ENCODE results near the gene MLXIP. TPM values are rescaled to one million over a fixed set of nuclear protein-coding genes. Genes with fewer than 3 reads are reported as not detected.
"Not testable (repeated sequence)": the region's sequence is repeated elsewhere in the genome, so short reads cannot be mapped to it uniquely, and the experiment has no call there.

MLXIP gene, protein sequence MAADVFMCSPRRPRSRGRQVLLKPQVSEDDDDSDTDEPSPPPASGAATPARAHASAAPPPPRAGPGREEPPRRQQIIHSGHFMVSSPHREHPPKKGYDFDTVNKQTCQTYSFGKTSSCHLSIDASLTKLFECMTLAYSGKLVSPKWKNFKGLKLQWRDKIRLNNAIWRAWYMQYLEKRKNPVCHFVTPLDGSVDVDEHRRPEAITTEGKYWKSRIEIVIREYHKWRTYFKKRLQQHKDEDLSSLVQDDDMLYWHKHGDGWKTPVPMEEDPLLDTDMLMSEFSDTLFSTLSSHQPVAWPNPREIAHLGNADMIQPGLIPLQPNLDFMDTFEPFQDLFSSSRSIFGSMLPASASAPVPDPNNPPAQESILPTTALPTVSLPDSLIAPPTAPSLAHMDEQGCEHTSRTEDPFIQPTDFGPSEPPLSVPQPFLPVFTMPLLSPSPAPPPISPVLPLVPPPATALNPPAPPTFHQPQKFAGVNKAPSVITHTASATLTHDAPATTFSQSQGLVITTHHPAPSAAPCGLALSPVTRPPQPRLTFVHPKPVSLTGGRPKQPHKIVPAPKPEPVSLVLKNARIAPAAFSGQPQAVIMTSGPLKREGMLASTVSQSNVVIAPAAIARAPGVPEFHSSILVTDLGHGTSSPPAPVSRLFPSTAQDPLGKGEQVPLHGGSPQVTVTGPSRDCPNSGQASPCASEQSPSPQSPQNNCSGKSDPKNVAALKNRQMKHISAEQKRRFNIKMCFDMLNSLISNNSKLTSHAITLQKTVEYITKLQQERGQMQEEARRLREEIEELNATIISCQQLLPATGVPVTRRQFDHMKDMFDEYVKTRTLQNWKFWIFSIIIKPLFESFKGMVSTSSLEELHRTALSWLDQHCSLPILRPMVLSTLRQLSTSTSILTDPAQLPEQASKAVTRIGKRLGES
- polyA plus RNA-seq (ENCODE audit: insufficient read length in 12 of 12), result 100 to 1,000 TPM in 1 of 12 donors, 10 to 100 TPM in 11; 19.4 to 228 (median 32.2) TPM
- long read RNA-seq, donor 1, full-length matches to known transcripts, result 1 of 23 reads
- long read RNA-seq, donor 1, partial matches to known transcripts, result 22 of 23 reads
- long read RNA-seq, donor 1, other reads (novel, unspliced or antisense), result 0 of 23 reads
- long read RNA-seq, donor 2, result 0 reads
- long read RNA-seq, donor 3, partial matches to known transcripts, result 5 of 6 reads
- long read RNA-seq, donor 3, other reads (novel, unspliced or antisense), result 0 of 6 reads
- long read RNA-seq, donor 4, result 0 reads
- long read RNA-seq, donor 5, full-length matches to known transcripts, result 4 of 4 reads
- long read RNA-seq, donor 5, partial matches to known transcripts, result 0 of 4 reads
- long read RNA-seq, donor 5, other reads (novel, unspliced or antisense), result 0 of 4 reads
- long read RNA-seq, donor 6, full-length matches to known transcripts, result 4 of 4 reads
- long read RNA-seq, donor 6, partial matches to known transcripts, result 0 of 4 reads
- long read RNA-seq, donor 6, other reads (novel, unspliced or antisense), result 0 of 4 reads
- long read RNA-seq, donor 7, full-length matches to known transcripts, result 3 of 3 reads
- long read RNA-seq, donor 7, partial matches to known transcripts, result 0 of 3 reads
- long read RNA-seq, donor 7, other reads (novel, unspliced or antisense), result 0 of 3 reads
- long read RNA-seq, donor 8, full-length matches to known transcripts, result 3 of 31 reads
- long read RNA-seq, donor 8, partial matches to known transcripts, result 28 of 31 reads
- long read RNA-seq, donor 8, other reads (novel, unspliced or antisense), result 0 of 31 reads
- long read RNA-seq, donor 9, full-length matches to known transcripts, result 1 of 1 reads
- long read RNA-seq, donor 9, partial matches to known transcripts, result 0 of 1 reads
- long read RNA-seq, donor 9, other reads (novel, unspliced or antisense), result 0 of 1 reads
- long read RNA-seq, donor 10, full-length matches to known transcripts, result 3 of 3 reads
- long read RNA-seq, donor 10, partial matches to known transcripts, result 0 of 3 reads
- long read RNA-seq, donor 10, other reads (novel, unspliced or antisense), result 0 of 3 reads
- long read RNA-seq, donor 11, partial matches to known transcripts, result 5 of 5 reads
- long read RNA-seq, donor 11, other reads (novel, unspliced or antisense), result 0 of 5 reads

DNA sequence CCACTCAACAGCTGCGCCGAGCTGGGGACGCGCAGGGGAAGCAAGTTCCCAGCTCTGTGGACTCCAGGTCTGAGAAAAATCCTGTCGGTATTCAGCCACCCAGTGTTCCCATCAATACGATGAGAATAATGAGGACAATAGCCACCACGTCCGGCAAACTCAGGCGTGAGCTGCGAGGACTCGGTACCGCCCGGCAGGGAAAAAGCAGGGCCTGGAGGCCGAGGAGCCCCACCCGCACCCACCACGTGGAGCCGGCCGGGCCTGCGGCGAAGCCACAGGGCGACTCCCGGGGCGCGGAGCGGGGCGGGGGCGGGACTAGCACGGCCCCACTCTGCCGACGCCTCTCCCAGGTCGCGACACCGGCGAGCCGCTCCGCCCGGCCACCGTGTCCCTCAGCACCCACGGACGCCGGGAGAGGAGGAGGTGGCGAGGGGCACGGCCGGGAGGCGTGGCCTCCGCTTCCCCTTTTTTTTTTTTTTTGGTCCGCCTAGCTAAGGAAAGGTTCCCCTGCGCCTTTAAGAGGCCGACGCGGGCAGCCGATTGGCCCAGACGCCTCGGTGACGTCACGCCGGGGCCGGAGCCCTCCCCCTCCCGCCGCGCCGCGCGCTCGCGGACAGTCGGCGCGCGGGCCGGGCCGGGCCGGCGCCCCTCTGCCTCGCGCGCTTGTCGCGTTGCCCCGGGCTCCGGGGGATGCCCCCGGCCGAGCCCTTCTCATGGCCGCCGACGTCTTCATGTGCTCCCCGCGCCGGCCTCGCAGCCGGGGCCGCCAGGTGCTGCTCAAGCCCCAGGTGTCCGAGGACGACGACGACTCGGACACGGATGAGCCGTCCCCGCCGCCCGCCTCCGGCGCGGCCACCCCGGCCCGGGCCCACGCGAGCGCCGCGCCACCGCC is at the start of gene MLXIP:
TSS of gene MLXIP (plus strand) at position 616 of the 892 bp plus-strand sequence. CDS start at position 714, 98 bp downstream.
- DNase-seq, result peak; percentile 94

DNA sequence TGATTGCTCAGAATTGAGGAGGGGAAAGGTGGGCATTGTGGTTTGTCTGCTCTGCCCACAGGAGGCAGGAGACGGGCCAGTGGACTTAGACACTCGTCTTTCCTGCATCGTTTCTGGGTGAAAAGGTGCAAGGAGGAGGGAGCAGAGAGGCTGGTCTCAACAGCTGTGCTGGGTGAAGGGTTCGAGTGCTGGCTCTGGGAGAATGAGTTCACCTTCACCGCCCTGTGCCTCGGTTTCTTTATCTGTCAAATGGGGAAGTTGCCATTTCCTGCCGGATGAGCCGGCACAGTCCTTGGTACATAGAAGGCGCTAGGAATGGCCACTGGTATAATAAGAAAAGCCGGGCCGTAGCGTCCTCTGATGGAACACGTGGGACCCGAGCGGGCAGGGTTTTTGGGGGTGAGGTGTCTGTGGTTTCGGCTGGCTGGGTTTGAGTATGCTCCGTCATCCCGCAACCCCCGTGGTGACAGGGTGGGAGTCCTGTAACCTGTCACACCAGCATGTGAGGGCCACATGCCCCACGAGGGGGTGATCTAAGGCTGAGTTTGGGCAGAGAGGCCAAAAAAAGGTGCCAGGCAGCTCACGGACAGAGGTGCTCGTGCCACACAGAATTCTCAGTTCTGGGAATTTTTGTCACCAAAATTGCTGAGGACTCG is 49.5 kb upstream of the MLXIP start:
- DNase-seq, result no peak

GRCh38 chr12:122029620-122030423 is 48.7 kb upstream of the MLXIP start:
- no peak for DNase-seq

DNA sequence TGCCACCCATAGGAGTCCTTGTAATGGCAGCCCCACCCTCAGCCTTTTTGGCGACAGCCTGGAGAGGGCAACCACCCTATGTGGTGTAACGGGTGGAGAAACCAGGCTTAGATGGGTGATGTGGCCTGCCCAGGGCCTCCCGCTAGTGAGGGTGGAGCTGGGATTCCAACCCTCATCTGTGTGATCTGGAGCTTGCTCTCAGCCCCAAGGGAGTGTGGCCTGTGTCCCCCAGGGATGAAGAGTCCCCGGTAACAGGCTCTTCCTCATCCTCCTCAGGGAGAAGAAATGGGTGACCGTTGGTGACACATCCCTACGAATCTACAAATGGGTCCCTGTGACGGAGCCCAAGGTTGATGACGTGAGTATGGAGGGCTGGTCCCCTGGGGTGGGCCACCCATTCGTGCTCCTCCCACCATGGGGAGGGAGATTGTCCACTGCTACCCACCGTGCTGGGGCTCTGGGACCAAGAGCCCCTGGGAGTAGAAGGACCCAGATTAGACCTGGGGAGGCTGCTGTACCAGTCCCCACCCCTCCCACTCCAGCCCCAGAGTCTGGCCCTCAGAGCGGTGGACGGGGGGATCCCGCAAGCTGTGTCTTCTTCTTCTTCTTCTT is 48.0 kb upstream of the MLXIP start:
- no peak for DNase-seq

- no peak for DNase-seq
Measured at GRCh38 chr12:122031342-122032216, 47.0 kb upstream of the MLXIP start.

GRCh38 chr12:122032580-122032979 is 46.0 kb upstream of the MLXIP start:
- no peak for DNase-seq

GRCh38 chr12:122035292-122035691 is 43.3 kb upstream of the MLXIP start:
- DNase-seq, result no peak

GRCh38 chr12:122036153-122036552 is 42.4 kb upstream of the MLXIP start:
- no peak for DNase-seq

DNA sequence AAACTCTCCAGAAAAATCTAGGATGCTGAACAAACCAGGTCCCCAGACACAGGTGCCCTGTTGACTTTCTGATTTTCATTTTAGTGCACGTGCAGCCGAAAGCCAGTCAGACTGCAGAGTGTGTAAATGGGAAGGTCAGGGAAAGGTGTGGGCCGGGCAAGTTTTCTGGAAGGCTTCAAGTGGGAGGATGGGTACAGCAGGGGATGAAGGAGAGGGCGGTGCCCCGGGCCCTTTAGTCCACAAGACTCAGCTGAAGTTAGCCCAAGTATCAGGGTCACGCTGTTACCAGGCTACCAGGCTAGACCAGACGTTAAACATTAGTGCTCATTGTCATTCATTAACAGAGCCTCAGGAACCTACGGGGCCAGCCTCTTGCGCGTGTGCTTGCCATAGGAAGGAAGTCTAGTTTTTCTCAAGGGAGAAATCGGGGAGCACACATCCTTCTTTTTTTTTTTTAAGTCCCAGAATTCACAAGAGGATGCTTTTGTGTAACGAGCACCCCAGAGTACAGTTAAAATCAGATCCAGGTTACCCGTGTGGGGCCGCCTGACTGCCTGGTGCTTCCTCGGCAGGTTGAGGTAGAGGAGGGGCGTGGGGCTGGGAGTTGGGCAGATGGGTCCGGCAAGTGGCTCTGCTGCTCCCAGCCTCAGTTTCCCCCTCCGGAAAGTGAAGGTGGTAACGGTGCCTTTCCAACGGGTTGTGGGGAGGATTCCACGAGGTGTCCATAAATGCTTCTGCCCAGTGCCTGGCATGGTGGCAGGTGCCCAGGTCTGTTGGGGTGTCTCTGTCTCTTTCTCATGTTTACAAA is 37.8 kb upstream of the MLXIP start:
- DNase-seq, result no peak

DNA sequence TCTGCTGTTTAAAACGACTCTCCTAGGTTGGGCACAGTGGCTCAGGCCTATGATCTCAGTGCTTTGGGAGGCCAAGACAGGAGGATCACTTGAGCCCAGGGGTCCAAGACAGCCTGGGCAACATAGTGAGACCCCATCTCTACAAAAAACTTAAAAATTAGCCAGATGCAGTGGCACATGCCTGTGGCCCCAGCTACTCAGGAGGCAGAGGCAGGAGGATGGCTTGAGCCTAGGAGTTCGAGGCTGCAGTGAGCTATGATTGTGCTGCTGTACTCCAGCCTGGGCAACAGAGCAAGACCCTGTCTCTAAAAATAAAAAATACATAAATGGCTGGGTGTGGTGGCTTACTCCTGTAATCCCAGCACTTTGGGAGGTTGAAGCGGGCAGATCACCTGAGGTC is 37.1 kb upstream of the MLXIP start:
- DNase-seq, result not testable (repeated sequence)

DNA sequence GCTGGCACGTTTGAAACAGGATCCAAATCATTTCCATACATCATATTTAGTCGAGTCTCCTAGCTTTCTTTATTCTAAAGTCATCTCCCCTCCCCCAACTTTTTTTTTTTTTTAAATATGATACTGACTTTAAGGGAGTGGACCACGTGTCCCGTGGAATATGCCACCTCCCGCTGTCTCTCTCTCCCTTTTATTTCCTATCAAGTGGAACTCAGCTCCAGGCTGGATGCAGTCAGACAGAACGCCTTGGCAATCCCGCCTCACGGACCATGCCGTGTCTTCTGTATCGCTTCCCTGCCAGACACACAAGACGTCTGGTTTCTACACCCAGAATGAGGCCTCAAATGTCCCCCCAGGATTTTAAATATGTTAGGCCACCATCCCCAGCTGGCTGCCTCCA is 35.6 kb upstream of the MLXIP start:
- no peak for DNase-seq

DNA sequence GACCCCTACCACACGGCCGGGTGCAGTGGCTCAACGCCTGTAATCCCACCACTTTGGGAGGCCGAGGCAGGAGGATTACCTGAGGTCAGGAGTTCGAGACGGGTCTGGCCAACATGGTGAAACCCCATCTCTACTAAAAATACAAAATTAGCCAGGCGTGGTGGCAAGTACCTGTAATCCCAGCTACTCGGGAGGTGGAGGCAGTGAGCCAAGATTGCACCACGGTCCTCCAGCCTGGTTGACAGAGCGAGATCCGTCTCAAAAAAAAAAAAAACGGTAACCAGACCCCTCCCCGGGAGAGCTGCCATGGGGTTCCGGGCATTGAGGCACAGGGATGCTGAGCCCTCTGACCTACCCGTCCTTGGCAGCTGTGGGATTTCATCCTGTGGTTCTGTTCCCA is 35.1 kb upstream of the MLXIP start:
- no peak for DNase-seq

DNA sequence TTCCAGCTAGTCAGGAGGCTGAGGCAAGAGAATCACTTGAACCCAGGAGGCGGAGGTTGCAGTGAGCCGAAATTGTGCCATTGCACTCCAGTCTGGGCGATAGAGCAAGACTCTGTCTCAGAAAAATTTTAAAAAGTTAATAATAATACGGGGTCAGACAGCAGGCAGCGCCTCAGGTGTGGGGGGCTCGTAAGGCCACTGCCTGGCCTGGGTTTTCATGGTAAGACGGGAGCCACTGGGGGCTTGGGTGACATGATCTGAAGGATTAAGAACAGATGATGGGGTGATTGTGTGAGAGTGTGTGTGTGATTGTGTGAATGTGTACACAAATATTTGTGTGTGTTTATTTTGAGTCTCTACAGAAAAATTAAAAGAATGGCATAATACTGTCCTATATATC is 33.3 kb upstream of the MLXIP start:
- no peak for DNase-seq

GRCh38 chr12:122046145-122046544 is 32.4 kb upstream of the MLXIP start:
- no peak for DNase-seq

DNA sequence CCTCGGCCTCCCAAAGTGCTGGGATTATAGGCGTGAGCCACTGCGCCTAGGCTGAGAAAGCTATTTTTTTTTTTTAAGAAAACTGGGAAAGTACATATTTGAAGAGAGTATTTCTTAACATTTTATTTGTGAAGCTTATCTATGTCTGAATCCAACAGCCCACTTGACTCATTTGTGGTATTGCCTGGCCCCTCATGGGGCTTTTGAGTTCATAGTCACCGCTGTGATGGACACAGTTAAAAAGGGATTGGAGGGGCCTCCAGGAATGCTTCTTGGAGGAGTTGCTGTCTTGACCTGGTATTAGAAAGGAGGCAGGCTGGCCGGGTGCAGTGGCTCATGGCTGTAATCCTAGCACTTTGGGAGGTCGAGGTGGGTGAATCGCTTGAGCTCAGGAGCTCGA is 30.4 kb upstream of the MLXIP start:
- no peak for DNase-seq

Measured in muscle of arm (tissue), 14 donors.